Measurements from ENCODE around the gene UGT1A4. TPM values are rescaled to one million over a fixed set of nuclear protein-coding genes. Genes with fewer than 3 reads are reported as not detected.
"Not testable (repeated sequence)": the region's sequence is repeated elsewhere in the genome, so short reads cannot be mapped to it uniquely, and the experiment has no call there.

The UGT1A4 gene
- total RNA-seq, 1 donor from 2014 or later: not detected

GRCh38 chr2:233743464-233744259, 25.1 kb downstream of the UGT1A4 start:
- TF ChIP-seq, protein P1, sequence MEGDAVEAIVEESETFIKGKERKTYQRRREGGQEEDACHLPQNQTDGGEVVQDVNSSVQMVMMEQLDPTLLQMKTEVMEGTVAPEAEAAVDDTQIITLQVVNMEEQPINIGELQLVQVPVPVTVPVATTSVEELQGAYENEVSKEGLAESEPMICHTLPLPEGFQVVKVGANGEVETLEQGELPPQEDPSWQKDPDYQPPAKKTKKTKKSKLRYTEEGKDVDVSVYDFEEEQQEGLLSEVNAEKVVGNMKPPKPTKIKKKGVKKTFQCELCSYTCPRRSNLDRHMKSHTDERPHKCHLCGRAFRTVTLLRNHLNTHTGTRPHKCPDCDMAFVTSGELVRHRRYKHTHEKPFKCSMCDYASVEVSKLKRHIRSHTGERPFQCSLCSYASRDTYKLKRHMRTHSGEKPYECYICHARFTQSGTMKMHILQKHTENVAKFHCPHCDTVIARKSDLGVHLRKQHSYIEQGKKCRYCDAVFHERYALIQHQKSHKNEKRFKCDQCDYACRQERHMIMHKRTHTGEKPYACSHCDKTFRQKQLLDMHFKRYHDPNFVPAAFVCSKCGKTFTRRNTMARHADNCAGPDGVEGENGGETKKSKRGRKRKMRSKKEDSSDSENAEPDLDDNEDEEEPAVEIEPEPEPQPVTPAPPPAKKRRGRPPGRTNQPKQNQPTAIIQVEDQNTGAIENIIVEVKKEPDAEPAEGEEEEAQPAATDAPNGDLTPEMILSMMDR (IDR thresholded peaks at IDR 0.05): no peak
- no peak for DNase-seq (ENCODE audit: low spot score)
- Mint-ChIP-seq H3K27me3 (ENCODE audit: low read depth) (peaks cover 31% of the 10 kb centered on the region), H3K36me3 (ENCODE audit: low read depth) (no peaks in the 10 kb centered on the region), H3K4me3 (ENCODE audit: unreplicated experiment) (no peak overlapping the region), H3K9me3 (ENCODE audit: low read depth) (peaks cover 4% of the 10 kb centered on the region), H3K27ac (ENCODE audit: unreplicated experiment) (no peak overlapping the region), H3K4me1 (ENCODE audit: low read depth) (no peaks in the 10 kb centered on the region)

DNA sequence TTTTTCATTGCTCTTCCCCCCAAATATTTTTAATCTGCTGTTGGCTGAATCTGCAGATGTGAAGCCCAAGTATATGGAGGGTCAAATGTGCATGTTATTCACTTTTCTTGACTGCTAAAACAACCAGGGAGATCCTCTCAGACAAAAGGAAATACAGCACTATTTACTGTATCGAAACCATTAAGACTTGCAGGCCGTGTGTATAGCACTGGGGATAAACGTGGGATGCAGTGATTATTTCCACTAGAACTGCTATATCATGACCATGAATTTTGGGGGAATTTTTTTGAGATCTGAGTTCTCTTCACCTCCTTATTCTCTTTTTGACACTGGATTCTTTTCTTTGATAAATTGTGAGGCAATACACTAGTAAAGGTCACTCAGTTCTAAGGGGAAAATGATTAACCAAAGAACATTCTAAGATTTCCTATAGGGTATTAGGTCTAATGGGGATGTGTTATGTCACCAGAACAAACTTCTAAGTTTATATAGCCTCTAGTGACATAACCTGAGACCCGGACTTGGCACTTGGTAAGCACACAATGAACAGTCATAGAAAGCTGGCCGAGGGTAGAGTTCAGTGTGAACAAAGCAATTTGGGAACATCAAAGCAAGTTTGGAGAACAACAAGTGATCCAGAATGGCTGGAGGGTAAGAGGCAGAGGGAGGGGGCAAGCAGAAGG, 26.7 kb downstream of the UGT1A4 start:
- no peak overlapping the region for H3K27ac Mint-ChIP-seq (ENCODE audit: unreplicated experiment)
- H3K9me3 Mint-ChIP-seq (ENCODE audit: low read depth): peaks cover 9% of the 10 kb centered on the region
- DNase-seq (ENCODE audit: low spot score): no peak
- H3K36me3 Mint-ChIP-seq (ENCODE audit: low read depth): no peaks in the 10 kb centered on the region
- H3K27me3 Mint-ChIP-seq (ENCODE audit: low read depth): peaks cover 35% of the 10 kb centered on the region
- TF ChIP-seq, protein P1 (IDR thresholded peaks at IDR 0.05): no peak
- no peak overlapping the region for H3K4me3 Mint-ChIP-seq (ENCODE audit: unreplicated experiment)
- no peaks in the 10 kb centered on the region for H3K4me1 Mint-ChIP-seq (ENCODE audit: low read depth)

GRCh38 chr2:233745838-233746237, 27.3 kb downstream of the UGT1A4 start:
- H3K4me1 Mint-ChIP-seq (ENCODE audit: low read depth); DNase-seq (ENCODE audit: low spot score); H3K4me3 Mint-ChIP-seq (ENCODE audit: unreplicated experiment); H3K27ac Mint-ChIP-seq (ENCODE audit: unreplicated experiment); H3K36me3 Mint-ChIP-seq (ENCODE audit: low read depth); H3K9me3 Mint-ChIP-seq (ENCODE audit: low read depth): not testable (repeated sequence)
- peaks cover 34% of the 10 kb centered on the region for H3K27me3 Mint-ChIP-seq (ENCODE audit: low read depth)

- TF ChIP-seq, protein P1 (IDR thresholded peaks at IDR 0.05): no peak
- peaks cover 10% of the 10 kb centered on the region for H3K9me3 Mint-ChIP-seq (ENCODE audit: low read depth)
- no peak overlapping the region for H3K27ac Mint-ChIP-seq (ENCODE audit: unreplicated experiment)
- no peak for DNase-seq (ENCODE audit: low spot score)
- H3K27me3 Mint-ChIP-seq (ENCODE audit: low read depth): peaks cover 36% of the 10 kb centered on the region
- no peak overlapping the region for H3K4me3 Mint-ChIP-seq (ENCODE audit: unreplicated experiment)
- H3K4me1 Mint-ChIP-seq (ENCODE audit: low read depth): no peaks in the 10 kb centered on the region
- peaks cover 2% of the 10 kb centered on the region for H3K36me3 Mint-ChIP-seq (ENCODE audit: low read depth)
Measured at GRCh38 chr2:233746475-233747282, 28.1 kb downstream of the UGT1A4 start.

DNA sequence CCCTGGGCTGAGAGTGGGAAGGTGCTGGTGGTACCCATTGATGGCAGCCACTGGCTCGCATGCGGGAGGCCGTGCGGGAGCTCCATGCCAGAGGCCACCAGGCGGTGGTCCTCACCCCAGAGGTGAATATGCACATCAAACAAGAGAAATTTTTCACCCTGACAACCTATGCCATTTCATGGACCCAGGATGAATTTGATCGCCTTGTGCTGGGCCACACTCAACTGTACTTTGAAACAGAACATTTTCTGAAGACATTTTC, 28.7 kb downstream of the UGT1A4 start:
- no peak for DNase-seq (ENCODE audit: low spot score)
- peaks cover 10% of the 10 kb centered on the region for H3K9me3 Mint-ChIP-seq (ENCODE audit: low read depth)
- no peaks in the 10 kb centered on the region for H3K4me1 Mint-ChIP-seq (ENCODE audit: low read depth)
- peaks cover 2% of the 10 kb centered on the region for H3K36me3 Mint-ChIP-seq (ENCODE audit: low read depth)
- TF ChIP-seq, protein P1 (IDR thresholded peaks at IDR 0.05): no peak
- no peak overlapping the region for H3K4me3 Mint-ChIP-seq (ENCODE audit: unreplicated experiment)
- H3K27ac Mint-ChIP-seq (ENCODE audit: unreplicated experiment): no peak overlapping the region
- peaks cover 37% of the 10 kb centered on the region for H3K27me3 Mint-ChIP-seq (ENCODE audit: low read depth)

DNA sequence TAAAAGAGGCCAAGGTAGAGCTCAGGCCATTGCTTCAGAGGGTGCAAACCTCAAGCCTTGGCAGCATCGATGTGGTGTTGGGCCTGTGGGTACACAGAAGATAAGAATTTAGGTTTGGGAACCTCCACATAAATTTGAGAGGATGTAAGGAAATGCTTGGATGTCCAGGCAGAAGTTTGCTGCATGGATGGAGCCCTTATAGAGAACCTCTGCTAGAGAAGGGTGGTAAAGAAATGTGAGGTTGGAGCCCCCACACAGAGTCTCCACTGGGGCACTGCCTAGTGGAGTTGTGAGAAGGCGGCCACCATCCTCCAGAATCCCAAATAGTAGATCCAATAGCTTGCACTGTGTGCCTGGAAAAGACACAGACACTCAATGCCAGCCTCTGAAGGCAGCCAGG, 32.2 kb downstream of the UGT1A4 start:
- H3K9me3 Mint-ChIP-seq (ENCODE audit: low read depth); DNase-seq (ENCODE audit: low spot score); H3K27ac Mint-ChIP-seq (ENCODE audit: unreplicated experiment); H3K4me3 Mint-ChIP-seq (ENCODE audit: unreplicated experiment); H3K36me3 Mint-ChIP-seq (ENCODE audit: low read depth); H3K4me1 Mint-ChIP-seq (ENCODE audit: low read depth): not testable (repeated sequence)
- H3K27me3 Mint-ChIP-seq (ENCODE audit: low read depth): peaks cover 33% of the 10 kb centered on the region

- not testable (repeated sequence) for H3K36me3 Mint-ChIP-seq (ENCODE audit: low read depth); H3K4me3 Mint-ChIP-seq (ENCODE audit: unreplicated experiment); H3K4me1 Mint-ChIP-seq (ENCODE audit: low read depth); DNase-seq (ENCODE audit: low spot score); H3K9me3 Mint-ChIP-seq (ENCODE audit: low read depth); H3K27ac Mint-ChIP-seq (ENCODE audit: unreplicated experiment)
- H3K27me3 Mint-ChIP-seq (ENCODE audit: low read depth): peaks cover 33% of the 10 kb centered on the region
Measured at GRCh38 chr2:233751212-233752009, 32.9 kb downstream of the UGT1A4 start.
